GM19025 (cell line): Measurements from ENCODE around the gene MLXIP.
"Not testable (repeated sequence)": the region's sequence is repeated elsewhere in the genome, so short reads cannot be mapped to it uniquely, and the experiment has no call there.

Experiments used
- ATAC-seq: cut with Tn5 transposase; IDR thresholded peaks from one replicate; pipeline ENCODE4 v1.9.1; 2021; ENCODE audit warnings: mild to moderate bottlenecking, low read depth, moderate library complexity; ENCODE audit not compliant: unreplicated experiment

Gene MLXIP

GRCh38 chr12:122078141-122079032 is at the start of gene MLXIP:
MLXIP (plus strand) TSS chr12:122078756; CDS start chr12:122078854, 98 bp downstream.
- peak; percentile 90 for ATAC-seq

GRCh38 chr12:122028905-122029560 is 49.5 kb upstream of the MLXIP start:
- ATAC-seq: no peak

GRCh38 chr12:122029620-122030423 is 48.7 kb upstream of the MLXIP start:
- ATAC-seq: no peak

- ATAC-seq: no peak
Observed at GRCh38 chr12:122030424-122031035, 48.0 kb upstream of the MLXIP start.

GRCh38 chr12:122031342-122032216 is 47.0 kb upstream of the MLXIP start:
- ATAC-seq: no peak

- ATAC-seq: no peak
Observed at GRCh38 chr12:122032580-122032979, 46.0 kb upstream of the MLXIP start.

- no peak for ATAC-seq
Observed at GRCh38 chr12:122035292-122035691, 43.3 kb upstream of the MLXIP start.

- ATAC-seq: no peak
Observed at GRCh38 chr12:122036153-122036552, 42.4 kb upstream of the MLXIP start.

GRCh38 chr12:122040579-122041386 is 37.8 kb upstream of the MLXIP start:
- ATAC-seq: no peak

- not testable (repeated sequence) for ATAC-seq
Observed at GRCh38 chr12:122041458-122041857, 37.1 kb upstream of the MLXIP start.

- no peak for ATAC-seq
Observed at GRCh38 chr12:122042910-122043309, 35.6 kb upstream of the MLXIP start.

GRCh38 chr12:122043476-122043875 is 35.1 kb upstream of the MLXIP start:
- no peak for ATAC-seq

- no peak for ATAC-seq
Observed at GRCh38 chr12:122045262-122045661, 33.3 kb upstream of the MLXIP start.

GRCh38 chr12:122046145-122046544 is 32.4 kb upstream of the MLXIP start:
- no peak for ATAC-seq

GRCh38 chr12:122048151-122048550 is 30.4 kb upstream of the MLXIP start:
- no peak for ATAC-seq

GRCh38 chr12:122049827-122050226 is 28.7 kb upstream of the MLXIP start:
- ATAC-seq: no peak

- no peak for ATAC-seq
Observed at GRCh38 chr12:122050706-122051105, 27.9 kb upstream of the MLXIP start.

- no peak for ATAC-seq
Observed at GRCh38 chr12:122051231-122051876, 27.2 kb upstream of the MLXIP start.
